Loucy (cell line): ENCODE results near the gene SOCS2.

Experiments used
- H2AFZ ChIP-seq: fragments of 200-600 bp; sonication (generic); 2 replicates; pipeline ENCODE4 v1.6.0; 2016; ENCODE audit warnings: antibody characterized with exemption, mild to moderate bottlenecking, low read length, moderate library complexity
- H3F3A ChIP-seq: fragments of 200-600 bp; 2 replicates; pipeline ENCODE4 v1.6.0; 2016; ENCODE audit warnings: antibody characterized with exemption, low read depth, mild to moderate bottlenecking
- H3K27me3 ChIP-seq: fragments of 200-600 bp; sonication (generic); 2 replicates; pipeline ENCODE4 v1.6.1; 2014; ENCODE audit warnings: low read length, mild to moderate bottlenecking; ENCODE audit not compliant: insufficient read depth, poor library complexity, severe bottlenecking
- H3K36me3 ChIP-seq: fragments of 200-600 bp; sonication (generic); 2 replicates; pipeline ENCODE4 v1.6.1; 2016; ENCODE audit warnings: low read length; ENCODE audit not compliant: insufficient read depth
- H3K4me1 ChIP-seq: fragments of 200-600 bp; sonication (generic); 2 replicates; pipeline ENCODE4 v1.5.1; 2014; ENCODE audit warnings: low read length, mild to moderate bottlenecking; ENCODE audit not compliant: insufficient read depth, poor library complexity, severe bottlenecking
- H3K4me2 ChIP-seq: fragments of 200-600 bp; sonication (generic); 2 replicates; pipeline ENCODE4 v1.6.0; 2014; ENCODE audit warnings: antibody characterized with exemption, low read length, low read depth, mild to moderate bottlenecking; ENCODE audit not compliant: poor library complexity, severe bottlenecking
- H3K4me3 ChIP-seq: fragments of 200-600 bp; sonication (generic); 2 replicates; pipeline ENCODE4 v1.5.1; 2014; ENCODE audit warnings: low read length, mild to moderate bottlenecking, mixed read lengths; ENCODE audit not compliant: poor library complexity, severe bottlenecking
- H3K79me2 ChIP-seq: fragments of 200-600 bp; sonication (generic); 2 replicates; pipeline ENCODE4 v1.6.1; 2014; ENCODE audit warnings: low read length; ENCODE audit not compliant: insufficient read depth
- H3K9ac ChIP-seq: fragments of 200-600 bp; sonication (generic); 2 replicates; pipeline ENCODE4 v1.6.0; 2014; ENCODE audit warnings: mild to moderate bottlenecking, low read depth, low read length, moderate library complexity; ENCODE audit not compliant: poor library complexity, severe bottlenecking
- H3K9me2 ChIP-seq: fragments of 200-600 bp; sonication (generic); replicated peaks from 2 replicates; pipeline ENCODE4 v1.6.1; 2016; ENCODE audit warnings: low read depth, low read length, mixed read lengths
- H3K9me3 ChIP-seq: fragments of 200-600 bp; sonication (generic); 2 replicates; pipeline ENCODE4 v1.6.1; 2014; ENCODE audit warnings: mild to moderate bottlenecking, antibody characterized with exemption, low read length, low read depth; ENCODE audit not compliant: insufficient read depth
- H4K20me1 ChIP-seq: fragments of 200-600 bp; sonication (generic); 2 replicates; pipeline ENCODE4 v1.6.0; 2014; ENCODE audit warnings: antibody characterized with exemption, low read length, mild to moderate bottlenecking; ENCODE audit not compliant: insufficient read depth, poor library complexity, severe bottlenecking
- EZH2phosphoT487 ChIP-seq: fragments of 200-600 bp; IDR thresholded peaks from 2 replicates; pipeline ENCODE4 v1.6.1; 2018; ENCODE audit warnings: antibody characterized with exemption, mild to moderate bottlenecking, moderate library complexity, borderline replicate concordance
- TF ChIP-seq, protein P1 (sequence below): fragments of 200-600 bp; sonication (generic); conservative IDR thresholded peaks from 2 replicates; pipeline ENCODE4 v1.5.1; 2014; ENCODE audit warnings: mild to moderate bottlenecking, antibody characterized with exemption, low read length

Gene SOCS2

DNA sequence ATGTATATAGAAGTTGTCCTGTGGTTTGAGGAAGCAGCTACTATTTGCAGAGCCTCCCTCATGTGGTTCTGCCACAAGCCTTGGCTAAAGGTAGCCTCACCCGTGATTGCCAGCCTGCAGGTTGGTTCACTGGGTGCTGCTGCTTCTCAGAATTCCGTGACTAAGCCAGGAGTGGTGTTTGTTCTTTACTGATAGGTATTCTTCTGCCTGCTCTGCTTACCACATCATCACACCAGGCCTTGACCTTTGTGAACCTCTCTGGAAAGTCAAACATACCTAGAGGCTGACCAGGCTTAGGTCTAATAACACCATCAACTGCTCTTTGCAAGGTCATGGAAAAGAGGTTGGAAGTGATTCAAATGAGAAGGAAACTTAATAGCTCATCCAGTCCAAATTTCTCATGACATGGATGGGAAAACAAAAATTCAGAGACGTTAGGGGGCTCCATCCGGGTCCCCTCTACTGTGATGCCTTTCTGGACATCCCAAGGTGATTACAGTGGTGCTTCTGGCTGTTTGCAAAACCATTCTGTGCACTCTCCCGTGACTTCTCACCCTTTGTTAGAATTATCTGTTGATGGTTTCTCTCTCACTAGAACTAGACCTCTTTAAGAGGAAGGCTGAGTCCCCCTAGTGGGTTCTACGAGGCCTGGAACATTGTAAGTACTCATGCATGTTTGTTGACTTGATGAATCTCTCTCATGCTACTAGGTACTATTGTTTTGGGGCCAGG lies 8.5 kb upstream of the SOCS2 start:
- Histone ChIP-seq H3K36me3 (no peaks in the 10 kb centered on the region), H3F3A (no peaks in the 10 kb centered on the region), H4K20me1 (no peaks in the 10 kb centered on the region), H3K9me2 (no peaks in the 10 kb centered on the region), H2AFZ (no peak overlapping the region), H3K27me3 (no peaks in the 10 kb centered on the region), H3K9ac (no peak overlapping the region), H3K79me2 (no peaks in the 10 kb centered on the region), H3K4me2 (no peak overlapping the region), H3K9me3 (no peaks in the 10 kb centered on the region), H3K4me1 (no peaks in the 10 kb centered on the region), H3K4me3 (no peak overlapping the region)
- no peak for TF ChIP-seq EZH2phosphoT487
- TF ChIP-seq, protein P1, sequence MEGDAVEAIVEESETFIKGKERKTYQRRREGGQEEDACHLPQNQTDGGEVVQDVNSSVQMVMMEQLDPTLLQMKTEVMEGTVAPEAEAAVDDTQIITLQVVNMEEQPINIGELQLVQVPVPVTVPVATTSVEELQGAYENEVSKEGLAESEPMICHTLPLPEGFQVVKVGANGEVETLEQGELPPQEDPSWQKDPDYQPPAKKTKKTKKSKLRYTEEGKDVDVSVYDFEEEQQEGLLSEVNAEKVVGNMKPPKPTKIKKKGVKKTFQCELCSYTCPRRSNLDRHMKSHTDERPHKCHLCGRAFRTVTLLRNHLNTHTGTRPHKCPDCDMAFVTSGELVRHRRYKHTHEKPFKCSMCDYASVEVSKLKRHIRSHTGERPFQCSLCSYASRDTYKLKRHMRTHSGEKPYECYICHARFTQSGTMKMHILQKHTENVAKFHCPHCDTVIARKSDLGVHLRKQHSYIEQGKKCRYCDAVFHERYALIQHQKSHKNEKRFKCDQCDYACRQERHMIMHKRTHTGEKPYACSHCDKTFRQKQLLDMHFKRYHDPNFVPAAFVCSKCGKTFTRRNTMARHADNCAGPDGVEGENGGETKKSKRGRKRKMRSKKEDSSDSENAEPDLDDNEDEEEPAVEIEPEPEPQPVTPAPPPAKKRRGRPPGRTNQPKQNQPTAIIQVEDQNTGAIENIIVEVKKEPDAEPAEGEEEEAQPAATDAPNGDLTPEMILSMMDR = peak; percentile 67

DNA sequence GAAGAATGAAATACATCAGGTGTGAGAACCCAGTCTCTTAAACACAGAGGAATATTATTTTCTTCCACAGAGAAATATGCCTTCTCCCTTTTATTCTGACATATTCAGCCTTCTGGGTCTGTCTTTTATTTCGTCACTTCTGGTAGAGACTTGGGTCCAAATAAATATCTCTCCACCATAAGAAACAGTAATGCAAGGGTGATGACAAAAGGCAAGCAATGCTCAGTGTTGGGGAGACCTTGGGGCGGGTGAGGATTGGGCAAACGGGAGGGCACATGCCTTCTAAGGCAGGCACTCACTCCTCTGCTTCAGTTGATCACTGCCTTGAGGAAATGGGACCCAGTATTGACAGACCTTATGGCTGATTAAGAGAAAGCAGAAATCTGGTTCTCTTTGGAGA lies 6.7 kb upstream of the SOCS2 start:
- H3F3A ChIP-seq = no peaks in the 10 kb centered on the region
- no peak overlapping the region for H3K4me3 ChIP-seq
- no peaks in the 10 kb centered on the region for H3K9me3 ChIP-seq
- no peaks in the 10 kb centered on the region for H3K9me2 ChIP-seq
- H2AFZ ChIP-seq = no peak overlapping the region
- H3K27me3 ChIP-seq = no peaks in the 10 kb centered on the region
- no peaks in the 10 kb centered on the region for H3K36me3 ChIP-seq
- H3K4me1 ChIP-seq = peaks cover 4% of the 10 kb centered on the region
- TF ChIP-seq, protein P1 = no peak
- no peak for TF ChIP-seq EZH2phosphoT487
- no peak overlapping the region for H3K9ac ChIP-seq
- H3K79me2 ChIP-seq = no peaks in the 10 kb centered on the region
- H3K4me2 ChIP-seq = no peak overlapping the region
- no peaks in the 10 kb centered on the region for H4K20me1 ChIP-seq

DNA sequence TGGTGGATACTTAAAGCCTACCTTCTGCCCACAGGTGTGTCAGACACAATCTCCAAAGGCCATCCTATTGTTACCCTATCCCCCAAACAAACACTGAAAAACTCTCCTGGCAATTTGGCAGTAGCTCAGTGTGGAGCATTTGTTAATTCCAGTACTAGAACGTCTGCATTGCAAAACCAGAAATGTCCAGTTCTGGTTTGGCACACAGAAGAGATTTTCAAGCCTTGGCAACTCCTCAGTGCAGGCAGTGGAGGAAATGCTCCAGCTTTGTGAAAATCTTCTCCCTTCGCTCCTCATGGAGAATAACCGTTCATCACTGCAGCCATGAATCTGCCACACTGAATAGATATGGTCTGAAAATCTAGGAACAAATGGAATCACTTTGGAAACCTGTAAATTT lies 5.3 kb upstream of the SOCS2 start:
- Histone ChIP-seq H2AFZ (no peak overlapping the region), H3K4me2 (no peak overlapping the region), H3K36me3 (no peaks in the 10 kb centered on the region), H3K9ac (no peak overlapping the region), H3K4me1 (peaks cover 4% of the 10 kb centered on the region), H3K9me3 (no peaks in the 10 kb centered on the region), H3K9me2 (no peaks in the 10 kb centered on the region), H3K27me3 (peaks cover 4% of the 10 kb centered on the region), H3F3A (no peaks in the 10 kb centered on the region), H4K20me1 (no peaks in the 10 kb centered on the region), H3K4me3 (no peak overlapping the region), H3K79me2 (no peaks in the 10 kb centered on the region)
- no peak for TF ChIP-seq EZH2phosphoT487
- TF ChIP-seq, protein P1 = no peak
